Endodermal cell (in vitro differentiated cells): Measurements from ENCODE around the gene FGF5. TPM values are rescaled to one million over a fixed set of nuclear protein-coding genes. Genes with fewer than 3 reads are reported as not detected.

Source experiments
- DNase-seq: peaks from one replicate; pipeline ENCODE4 v3.0.0-alpha.2; 2017
- H3K27ac ChIP-seq: 2 replicates; pipeline ENCODE4 v1.5.1; 2013; ENCODE audit warnings: mild to moderate bottlenecking, low read depth, low read length, moderate library complexity
- H3K27me3 ChIP-seq: 2 replicates; pipeline ENCODE4 v1.6.1; 2013; ENCODE audit warnings: mild to moderate bottlenecking, low read length, moderate library complexity; ENCODE audit not compliant: insufficient read depth, control insufficient read depth, poor library complexity, severe bottlenecking
- H3K36me3 ChIP-seq: 2 replicates; pipeline ENCODE4 v1.7.0; 2013; ENCODE audit warnings: mild to moderate bottlenecking, low read length, moderate library complexity; ENCODE audit not compliant: control insufficient read depth, insufficient read depth
- H3K4me1 ChIP-seq: one replicate; pipeline ENCODE4 v1.7.0; 2013; ENCODE audit warnings: low read length; ENCODE audit not compliant: control insufficient read depth, insufficient read depth
- H3K4me3 ChIP-seq: 2 replicates; pipeline ENCODE4 v1.5.1; 2013; ENCODE audit warnings: mild to moderate bottlenecking, low read length, moderate library complexity
- H3K9ac ChIP-seq: 2 replicates; pipeline ENCODE4 v1.6.1; 2013; ENCODE audit warnings: mild to moderate bottlenecking, low read length, moderate library complexity; ENCODE audit not compliant: poor library complexity, severe bottlenecking; ENCODE audit errors: extremely low read depth
- H3K9me3 ChIP-seq: 2 replicates; pipeline ENCODE4 v1.6.1; 2013; ENCODE audit warnings: mild to moderate bottlenecking, low read length, moderate library complexity; ENCODE audit not compliant: control insufficient read depth
- H3K27ac Mint-ChIP-seq: 2 replicates; pipeline ENCODE4 v1.8.0; 2020; ENCODE audit warnings: mixed read lengths
- H3K27me3 Mint-ChIP-seq: 2 replicates; pipeline ENCODE4 v1.8.0; 2021; ENCODE audit warnings: mild to moderate bottlenecking, mixed read lengths; ENCODE audit not compliant: insufficient read depth
- H3K36me3 Mint-ChIP-seq: 2 replicates; pipeline ENCODE4 v1.8.0; 2020; ENCODE audit warnings: low read depth, mixed read lengths
- H3K4me1 Mint-ChIP-seq: 2 replicates; pipeline ENCODE4 v1.8.0; 2020; ENCODE audit warnings: mixed read lengths
- H3K4me3 Mint-ChIP-seq: 2 replicates; pipeline ENCODE4 v1.8.0; 2020; ENCODE audit warnings: mild to moderate bottlenecking, moderate library complexity, mixed read lengths
- H3K9me3 Mint-ChIP-seq: 2 replicates; pipeline ENCODE4 v1.8.0; 2020; ENCODE audit warnings: mild to moderate bottlenecking, mixed read lengths
- CTCF ChIP-seq: fragments of 200-600 bp; sonication (generic); conservative IDR thresholded peaks from 2 replicates; pipeline ENCODE4 v1.5.0; 2021; ENCODE audit warnings: antibody characterized with exemption, mild to moderate bottlenecking
- WGBS, 2 experiments: methylation state at CpG; one replicate each; pipeline versions ENCODE4 v1.1.5 to v1.1.7; 2013; ENCODE audit warnings: missing lambda C conversion rate in 2 of 2, mixed read lengths in 1 of 2; ENCODE audit not compliant: insufficient coverage in 1 of 2, insufficient read length in 1 of 2; 5-methylcytosine and 5-hydroxymethylcytosine counted together
- total RNA-seq, 2 donors: library from RNA; stranded (reverse); fragmentation: NEBNext Ultra II Directional in 1 of 2; extraction: Animal tissue kit (Norgen Biotek cat#: 25700) in 1 of 2; gene quantifications; 2 replicates in 1 of 2; 3 replicates in 1 of 2; pipeline ENCODE4 v1.2.1, GENCODE V29; 2021

The FGF5 gene
- total RNA-seq, 2 donors from 2014 or later = 0.49 to 1.6 TPM

DNA sequence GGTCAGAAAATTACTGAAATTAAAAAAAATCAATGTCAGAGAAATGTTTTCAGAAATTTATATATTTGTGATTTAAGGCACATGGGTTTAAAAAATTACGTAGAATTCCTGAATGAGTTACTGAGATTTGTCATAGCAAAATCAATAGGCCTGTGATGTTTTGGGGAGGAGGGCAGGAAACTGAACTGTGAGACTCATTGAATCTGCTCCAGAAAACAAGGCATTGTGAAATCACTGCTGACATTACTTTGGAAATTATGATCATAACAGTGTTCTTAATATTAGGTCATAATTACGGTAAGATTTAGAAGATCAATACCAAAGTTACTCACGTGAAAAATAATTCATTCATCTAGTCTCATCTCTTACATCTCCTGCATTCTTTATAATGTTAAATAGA, 5.3 kb downstream of the FGF5 start:
- Mint-ChIP-seq H3K4me1 (peaks cover 6% of the 10 kb centered on the region), H3K27ac (no peak overlapping the region), H3K4me3 (no peak overlapping the region), H3K27me3 (peaks cover 56% of the 10 kb centered on the region), H3K9me3 (no peaks in the 10 kb centered on the region), H3K36me3 (no peaks in the 10 kb centered on the region)
- no peak overlapping the region for H3K9ac ChIP-seq
- peaks cover 79% of the 10 kb centered on the region for H3K27me3 ChIP-seq
- no peaks in the 10 kb centered on the region for H3K36me3 ChIP-seq
- H3K27ac ChIP-seq = no peak overlapping the region
- TF ChIP-seq CTCF = no peak
- no peak overlapping the region for H3K4me3 ChIP-seq
- H3K4me1 ChIP-seq = no peaks in the 10 kb centered on the region
- H3K9me3 ChIP-seq = no peaks in the 10 kb centered on the region
- DNase-seq = no peak
- WGBS, 2 experiments = 89 to 95% methylated on average over 1 to 2 of the region's 3 CpGs

DNA sequence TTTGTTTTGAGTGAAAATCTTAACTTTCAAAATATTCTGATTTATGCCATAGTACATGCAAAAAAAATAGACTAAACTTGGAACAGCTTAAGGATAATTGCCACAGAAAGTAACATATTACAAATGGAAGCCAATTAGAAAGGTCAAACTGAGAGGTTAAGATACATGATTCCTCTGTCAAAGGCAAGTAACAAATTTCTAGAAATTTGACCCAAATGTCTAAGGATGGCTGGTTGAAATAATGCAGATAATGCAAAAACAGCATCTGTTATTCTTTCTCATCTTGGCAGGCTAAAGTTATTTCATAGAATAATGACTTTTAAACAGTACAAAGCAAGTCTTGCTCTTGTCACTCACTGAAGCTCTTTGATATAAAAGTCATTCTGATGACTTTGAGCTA, 10.5 kb downstream of the FGF5 start:
- Mint-ChIP-seq H3K27me3 (peaks cover 18% of the 10 kb centered on the region), H3K36me3 (no peaks in the 10 kb centered on the region)
- H3K4me3 ChIP-seq = no peak overlapping the region

DNA sequence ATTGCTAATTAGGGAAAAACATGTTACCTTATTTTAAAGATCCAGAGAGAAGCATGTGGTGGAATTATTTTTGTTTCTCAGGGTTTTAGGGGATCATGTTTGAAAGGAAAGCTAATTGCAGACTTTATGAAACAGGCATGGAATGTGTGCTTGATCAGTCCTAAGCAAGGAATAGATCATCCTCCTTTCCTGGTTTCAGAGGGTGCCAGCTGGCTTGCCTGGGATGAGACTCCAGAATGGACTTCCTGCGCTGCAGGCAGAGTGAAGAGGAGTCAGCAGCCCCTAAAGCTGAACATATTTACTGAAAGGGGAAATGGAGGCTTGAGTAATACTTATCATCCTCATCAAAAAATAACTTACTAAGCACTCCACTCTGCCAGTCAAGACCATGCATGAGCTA, 13.3 kb downstream of the FGF5 start:
- no peak overlapping the region for H3K9ac ChIP-seq
- H3K27ac Mint-ChIP-seq = no peak overlapping the region
- H3K9me3 Mint-ChIP-seq = no peaks in the 10 kb centered on the region
- no peaks in the 10 kb centered on the region for H3K4me1 Mint-ChIP-seq
- H3K4me3 ChIP-seq = no peak overlapping the region
- peaks cover 14% of the 10 kb centered on the region for H3K27me3 Mint-ChIP-seq
- DNase-seq = no peak
- no peak overlapping the region for H3K27ac ChIP-seq
- peaks cover 10% of the 10 kb centered on the region for H3K27me3 ChIP-seq
- H3K36me3 Mint-ChIP-seq = no peaks in the 10 kb centered on the region
- H3K4me1 ChIP-seq = no peaks in the 10 kb centered on the region
- H3K36me3 ChIP-seq = no peaks in the 10 kb centered on the region
- TF ChIP-seq CTCF = no peak
- no peaks in the 10 kb centered on the region for H3K9me3 ChIP-seq
- H3K4me3 Mint-ChIP-seq = no peak overlapping the region
- WGBS, 2 experiments = 85% methylated on average over 1 of the region's 1 CpG; no CpG with 5 or more reads in 1 of the 2 experiments

More for the DNA sequence above, 10.5 kb downstream of the FGF5 start:
- Histone ChIP-seq H3K9ac (no peak overlapping the region), H3K36me3 (no peaks in the 10 kb centered on the region), H3K4me1 (no peaks in the 10 kb centered on the region), H3K27me3 (peaks cover 38% of the 10 kb centered on the region), H3K9me3 (no peaks in the 10 kb centered on the region), H3K27ac (no peak overlapping the region)
- Mint-ChIP-seq H3K4me3 (no peak overlapping the region), H3K4me1 (no peaks in the 10 kb centered on the region), H3K27ac (no peak overlapping the region), H3K9me3 (no peaks in the 10 kb centered on the region)
- no peak for DNase-seq
- TF ChIP-seq CTCF = no peak
